IMR-90 (cell line): ENCODE results near the gene RHOG. TPM values are rescaled to one million over a fixed set of nuclear protein-coding genes. Genes with fewer than 3 reads are reported as not detected.

ENCODE experiments used
- ATAC-seq: fragments of 200-7000 bp; cut with Tn5 transposase; 2 replicates; pipeline ENCODE4 v1.9.1; 2020; ENCODE audit warnings: low read depth, mild to moderate bottlenecking, moderate library complexity
- BruUV-seq: library from RNA; stranded (reverse); fragments of 400-500 nt; replicated peaks from 2 replicates; lab custom pipeline; 2021; lab: Mats Ljungman, UMichigan
- CTCF ChIA-PET: fragments of 300-600 bp; formaldehyde crosslinking; extraction: SDS; loops from one replicate; lab custom pipeline; 2021; ENCODE audit warnings: antibody characterized with exemption; lab: Yijun Ruan, JAX
- POLR2A ChIA-PET: fragments of 300-600 bp; sonication (Branson Sonifier 250); formaldehyde crosslinking; loops from one replicate; lab custom pipeline; 2022; ENCODE audit warnings: antibody characterized with exemption; ENCODE audit not compliant: unreplicated experiment; lab: Charles Lee
- DNase-seq: peaks from one replicate; pipeline ENCODE4 v3.0.0; 2013
- H2AFZ ChIP-seq: replicated peaks from 2 replicates; pipeline ENCODE3; 2013; ENCODE audit warnings: low read length, mild to moderate bottlenecking; ENCODE audit not compliant: poor library complexity
- H2AK5ac ChIP-seq: 2 replicates; pipeline ENCODE4 v1.6.1; 2013; ENCODE audit warnings: low read depth, low read length, inconsistent platforms
- H2AK9ac ChIP-seq: replicated peaks from 2 replicates; pipeline ENCODE3; 2013; ENCODE audit warnings: mild to moderate bottlenecking, low read depth, low read length, moderate library complexity; ENCODE audit not compliant: poor library complexity
- H2BK120ac ChIP-seq: 2 replicates; pipeline ENCODE4 v1.6.1; 2013; ENCODE audit warnings: low read depth, low read length, inconsistent platforms
- H2BK15ac ChIP-seq: 3 replicates; pipeline ENCODE4 v1.6.1; 2013; ENCODE audit warnings: low read depth, low read length, inconsistent platforms
- H2BK20ac ChIP-seq: 2 replicates; pipeline ENCODE4 v1.6.1; 2013; ENCODE audit warnings: low read depth, mild to moderate bottlenecking, inconsistent platforms, low read length, moderate library complexity
- H2BK5ac ChIP-seq: 2 replicates; pipeline ENCODE4 v1.6.1; 2013; ENCODE audit warnings: mild to moderate bottlenecking, low read depth, low read length, inconsistent platforms; ENCODE audit not compliant: poor library complexity, severe bottlenecking
- H3K14ac ChIP-seq: replicated peaks from 2 replicates; pipeline ENCODE4 v1.6.1; 2013; ENCODE audit warnings: low read depth, low read length, inconsistent platforms
- H3K18ac ChIP-seq: 2 replicates; pipeline ENCODE4 v1.6.1; 2013; ENCODE audit warnings: low read depth, low read length, control low read depth
- H3K23ac ChIP-seq: 2 replicates; pipeline ENCODE4 v1.6.1; 2013; ENCODE audit warnings: low read depth, low read length, inconsistent platforms
- H3K27ac ChIP-seq: 2 replicates; pipeline ENCODE4 v1.5.1; 2013; ENCODE audit warnings: mild to moderate bottlenecking, control low read depth, low read length; ENCODE audit not compliant: insufficient read depth
- H3K27me3 ChIP-seq: 2 replicates; pipeline ENCODE4 v1.6.1; 2013; ENCODE audit warnings: low read length; ENCODE audit not compliant: control insufficient read depth, insufficient read depth
- H3K36me3 ChIP-seq: 2 replicates; pipeline ENCODE4 v1.6.1; 2013; ENCODE audit warnings: low read length, mixed read lengths; ENCODE audit not compliant: control insufficient read depth, insufficient read depth
- H3K4ac ChIP-seq: 2 replicates; pipeline ENCODE4 v1.6.1; 2013; ENCODE audit warnings: low read depth, low read length, inconsistent platforms
- H3K4me1 ChIP-seq: 2 replicates; pipeline ENCODE4 v1.6.1; 2013; ENCODE audit warnings: low read length, mixed read lengths; ENCODE audit not compliant: control insufficient read depth, insufficient read depth
- H3K4me2 ChIP-seq: 2 replicates; pipeline ENCODE4 v1.6.1; 2013; ENCODE audit warnings: low read depth, mild to moderate bottlenecking, control low read depth, low read length, moderate library complexity
- H3K4me3 ChIP-seq: 2 replicates; pipeline ENCODE4 v1.5.1; 2013; ENCODE audit warnings: low read depth, mild to moderate bottlenecking, control low read depth, low read length, moderate library complexity; ENCODE audit not compliant: insufficient read depth
- H3K56ac ChIP-seq: 2 replicates; pipeline ENCODE4 v1.6.1; 2013; ENCODE audit warnings: low read length, inconsistent platforms; ENCODE audit not compliant: insufficient read depth; ENCODE audit errors: extremely low read depth
- H3K79me1 ChIP-seq, 2 experiments: 2 replicates each; pipeline ENCODE4 v1.6.1; 2013; ENCODE audit warnings: low read length in 2 of 2, inconsistent platforms in 1 of 2, low read depth in 1 of 2
- H3K9ac ChIP-seq: 2 replicates; pipeline ENCODE4 v1.6.1; 2013; ENCODE audit warnings: low read depth, low read length, control low read depth
- H3K9me1 ChIP-seq: 2 replicates; pipeline ENCODE4 v1.6.1; 2013; ENCODE audit warnings: low read length, inconsistent platforms; ENCODE audit not compliant: insufficient read depth
- H3K9me3 ChIP-seq: 2 replicates; pipeline ENCODE4 v1.6.1; 2013; ENCODE audit warnings: low read length; ENCODE audit not compliant: control insufficient read depth, insufficient read depth
- H4K20me1 ChIP-seq: 2 replicates; pipeline ENCODE4 v1.6.1; 2013; ENCODE audit warnings: low read length, inconsistent platforms; ENCODE audit not compliant: insufficient read depth
- H4K5ac ChIP-seq: 2 replicates; pipeline ENCODE4 v1.6.1; 2013; ENCODE audit warnings: mild to moderate bottlenecking, low read depth, low read length, control low read depth
- H4K8ac ChIP-seq, 2 experiments: 2 replicates each; pipeline ENCODE4 v1.6.1; 2013; ENCODE audit warnings: low read depth in 2 of 2, low read length in 2 of 2, control low read depth in 1 of 2, inconsistent platforms in 1 of 2
- H4K91ac ChIP-seq: 2 replicates; pipeline ENCODE4 v1.6.1; 2013; ENCODE audit warnings: low read depth, low read length, inconsistent platforms; ENCODE audit not compliant: insufficient read depth
- CEBPB ChIP-seq: IDR thresholded peaks from 2 replicates; pipeline ENCODE4 v1.6.1; 2012; ENCODE audit warnings: low read depth, low read length, improper control_type of control experiment
- CHD1 ChIP-seq: IDR thresholded peaks from 2 replicates; pipeline ENCODE4 v1.6.1; 2012; ENCODE audit warnings: low read depth, low read length, improper control_type of control experiment
- CTCF ChIP-seq: conservative IDR thresholded peaks from 2 replicates; pipeline ENCODE4 v1.5.1; 2012; ENCODE audit warnings: mild to moderate bottlenecking, low read depth, low read length, improper control_type of control experiment
- ELK1 ChIP-seq: fragments of 150-350 bp; IDR thresholded peaks from 2 replicates; pipeline ENCODE4 v1.6.1; 2016; ENCODE audit warnings: low read depth, mild to moderate bottlenecking, low read length, moderate library complexity, borderline replicate concordance
- FOS ChIP-seq: fragments of 150-350 bp; IDR thresholded peaks from 2 replicates; pipeline ENCODE4 v1.6.1; 2016; ENCODE audit warnings: low read depth, low read length
- MAZ ChIP-seq: IDR thresholded peaks from 2 replicates; pipeline ENCODE4 v1.6.1; 2012; ENCODE audit warnings: low read depth, mild to moderate bottlenecking, low read length, improper control_type of control experiment, moderate library complexity, borderline replicate concordance
- MXI1 ChIP-seq: IDR thresholded peaks from 2 replicates; pipeline ENCODE4 v1.6.1; 2012; ENCODE audit warnings: low read depth, mild to moderate bottlenecking, low read length, moderate library complexity, borderline replicate concordance
- NFE2L2 ChIP-seq: fragments of 150-350 bp; IDR thresholded peaks from 2 replicates; pipeline ENCODE4 v1.6.1; 2016; ENCODE audit warnings: low read depth, mild to moderate bottlenecking, low read length
- POLR2A ChIP-seq: IDR thresholded peaks from 2 replicates; pipeline ENCODE4 v1.6.1; 2012; ENCODE audit warnings: mild to moderate bottlenecking, low read depth, low read length
- RFX5 ChIP-seq: IDR thresholded peaks from 2 replicates; pipeline ENCODE4 v1.8.0; 2012; ENCODE audit warnings: low read depth, mild to moderate bottlenecking, low read length, moderate library complexity
- USF2 ChIP-seq: fragments of 150-350 bp; IDR thresholded peaks from 2 replicates; pipeline ENCODE4 v1.6.1; 2017; ENCODE audit warnings: mild to moderate bottlenecking, antibody characterized with exemption, low read length, low read depth
- WGBS, 2 experiments: methylation state at CpG; one replicate each; pipeline versions ENCODE4 v1.1.5 to v1.1.7; 2013; ENCODE audit warnings: missing lambda C conversion rate in 2 of 2; ENCODE audit not compliant: insufficient read length in 1 of 2; ENCODE audit errors: extremely low coverage in 2 of 2; 5-methylcytosine and 5-hydroxymethylcytosine counted together
- dilution Hi-C: fragments of 300-500 bp; cut with HindIII; formaldehyde crosslinking; loops from one replicate; pipeline ENCODE4 v1.14.3; 2018; ENCODE audit warnings: low sequenced_read_pairs; ENCODE audit not compliant: unreplicated experiment
- in situ Hi-C: fragments of 300-500 bp; cut with MboI; formaldehyde crosslinking; loops from 3 replicates; pipeline ENCODE4 v1.14.3; 2019; ENCODE audit warnings: low sequenced_read_pairs, inconsistent platforms, mixed read lengths
- intact Hi-C: fragments of 100-400 bp; cut with micrococcal nuclease; formaldehyde crosslinking; loops from 2 replicates; pipeline ENCODE4 v1.10.0; 2022
- polyA plus RNA-seq, 3 experiments: library from polyadenylated mRNA; depleted of rRNA; stranded (reverse); fragments of >200 nt; gene quantifications; 2 replicates each; pipeline ENCODE4 v1.2.3, GENCODE V29; 2012; ENCODE audit warnings: low replicate concordance in 1 of 3
- total RNA-seq: library from RNA; depleted of rRNA; stranded (reverse); fragments of >200 nt; gene quantifications from 2 replicates; pipeline ENCODE4 v1.2.3, GENCODE V29; 2012

The RHOG gene
- total and polyA plus RNA-seq, 2 of the 4 experiments (the other 2 are of a cell fraction), result 16.3 to 114 TPM

GRCh38 chr11:3890014-3890413, 49.3 kb upstream of the RHOG start:
- no peak overlapping the region for H3K4ac ChIP-seq
- H3K18ac ChIP-seq, result no peak overlapping the region
- H3K36me3 ChIP-seq, result no peaks in the 10 kb centered on the region
- no peak overlapping the region for H3K56ac ChIP-seq
- ChIA-PET CTCF (interaction anchor here (1.5 kb wide), 1 partner anchor 35 kb away, joined by 9 read pairs; the partner anchor contains the start of gene STIM1), POLR2A (no interaction called here)
- no TSS peak for BruUV-seq
- no peak overlapping the region for H2BK120ac ChIP-seq
- no peak overlapping the region for H4K5ac ChIP-seq
- peaks cover 21 to 26% of the 10 kb centered on the region in 2 experiments for H3K79me1 ChIP-seq
- H2AFZ ChIP-seq, result no peak overlapping the region
- no peak overlapping the region for H3K14ac ChIP-seq
- H3K27me3 ChIP-seq, result no peaks in the 10 kb centered on the region
- dilution Hi-C loops (no loop called here), in situ Hi-C loops (no loop called here), intact Hi-C loops (no loop called here)
- no peak overlapping the region for H4K8ac ChIP-seq
- peaks cover 4% of the 10 kb centered on the region; the same call in 1 of the 2 replicates for H3K9me1 ChIP-seq
- no peak overlapping the region for H3K4me3 ChIP-seq
- no peak overlapping the region for H2BK15ac ChIP-seq
- H4K20me1 ChIP-seq, result no peaks in the 10 kb centered on the region; the same call in 1 of the 2 replicates
- no peak overlapping the region for H4K91ac ChIP-seq
- H2AK5ac ChIP-seq, result no peak overlapping the region
- peaks cover 8% of the 10 kb centered on the region for H3K4me1 ChIP-seq
- TF ChIP-seq FOS (no peak), USF2 (no peak), CEBPB (no peak), NFE2L2 (no peak), CTCF (no peak), ELK1 (no peak), POLR2A (no peak), MAZ (no peak), MXI1 (no peak), RFX5 (no peak), CHD1 (no peak)
- WGBS, 2 experiments, result 100% methylated on average over 1 of the region's 2 CpGs; no CpG with 5 or more reads in 1 of the 2 experiments
- H2BK5ac ChIP-seq, result no peak overlapping the region
- H3K9me3 ChIP-seq, result no peaks in the 10 kb centered on the region
- H2BK20ac ChIP-seq, result no peak overlapping the region
- H3K9ac ChIP-seq, result no peak overlapping the region
- no peak overlapping the region for H3K27ac ChIP-seq
- DNase-seq (no peak), ATAC-seq (no peak)
- H2AK9ac ChIP-seq, result no peak overlapping the region
- no peak overlapping the region for H3K4me2 ChIP-seq
- H3K23ac ChIP-seq, result no peak overlapping the region
